GM19324 (cell line): ENCODE data around the gene BSN.

ENCODE experiments used
- ATAC-seq: cut with Tn5 transposase; IDR thresholded peaks from one replicate; pipeline ENCODE4 v1.9.1; 2021; ENCODE audit warnings: mild to moderate bottlenecking, moderate library complexity; ENCODE audit not compliant: unreplicated experiment, low FRiP score

The BSN gene

DNA sequence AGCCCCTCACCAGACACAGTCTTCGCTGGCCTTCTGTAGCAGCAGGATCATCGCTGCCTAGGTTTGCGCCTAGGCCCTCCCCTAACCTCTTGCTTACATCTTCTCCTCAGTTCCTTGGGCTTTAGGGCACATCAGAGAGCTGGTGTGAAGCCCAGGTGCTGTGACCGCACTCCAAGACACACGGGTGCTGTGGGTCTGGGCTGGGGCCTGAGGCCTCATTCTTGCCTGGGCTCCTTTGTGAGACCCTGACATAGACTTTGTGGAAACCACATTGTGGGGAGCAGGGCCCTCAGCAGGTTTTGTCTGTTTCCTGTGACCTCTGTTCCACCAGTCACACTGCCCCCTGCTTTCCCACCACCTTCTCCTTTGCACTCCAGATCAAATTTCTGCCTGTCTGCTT is 157.2 kb downstream of the BSN start:
- no peak for ATAC-seq

DNA sequence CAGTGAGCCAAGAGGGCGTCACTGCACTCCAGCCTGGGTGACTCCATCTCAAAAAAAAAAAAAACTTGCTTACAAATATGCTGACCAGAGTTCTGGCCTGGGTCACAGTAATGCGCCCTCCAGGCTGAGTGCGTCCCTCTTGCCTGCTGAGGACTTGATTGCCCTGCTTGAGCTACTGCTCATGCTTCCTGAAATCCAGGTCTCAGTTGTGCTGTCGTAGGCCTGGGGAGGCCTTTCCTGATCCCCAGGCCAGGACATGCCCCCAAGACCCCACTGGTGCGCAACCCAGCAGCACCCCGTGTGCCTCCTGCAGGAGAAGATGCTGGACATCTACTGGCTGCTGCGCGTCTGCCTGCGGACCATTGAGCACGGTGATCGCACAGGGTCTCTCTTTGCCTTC is 157.9 kb downstream of the BSN start:
- ATAC-seq, result no peak

DNA sequence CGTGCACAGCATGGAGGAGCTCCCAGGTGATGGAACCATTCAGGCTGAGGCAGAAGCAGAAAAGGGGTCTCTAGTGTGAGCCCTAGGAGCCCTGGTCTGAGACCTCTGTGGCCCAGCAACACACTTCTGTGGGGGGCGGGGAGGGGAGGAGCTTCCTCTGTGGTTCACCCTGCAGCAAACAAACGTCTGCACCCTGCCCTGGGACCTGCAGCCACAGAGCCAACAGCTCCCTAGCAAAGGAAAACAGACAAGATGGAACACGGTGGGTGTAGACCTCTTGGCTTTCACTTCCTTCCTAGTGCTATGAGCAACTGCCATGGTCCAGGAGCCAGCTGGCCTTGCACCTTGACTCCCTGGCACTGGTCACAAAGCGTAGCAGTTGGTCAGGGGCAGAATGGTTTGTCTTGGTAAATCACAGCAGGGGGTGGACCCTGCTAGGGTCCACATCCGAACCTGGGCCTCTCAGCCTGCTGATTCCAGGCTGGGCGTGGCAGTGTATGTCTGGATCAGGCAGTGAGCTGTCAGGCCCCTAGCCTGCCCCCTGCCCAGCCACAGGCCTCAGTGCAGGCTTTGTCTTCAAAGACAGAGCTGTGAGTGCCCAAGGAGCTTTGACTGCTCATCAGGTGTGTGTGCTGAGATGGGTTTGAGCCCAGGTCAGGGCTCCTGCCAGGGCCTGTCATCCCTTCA is 158.5 kb downstream of the BSN start:
- ATAC-seq, result no peak

DNA sequence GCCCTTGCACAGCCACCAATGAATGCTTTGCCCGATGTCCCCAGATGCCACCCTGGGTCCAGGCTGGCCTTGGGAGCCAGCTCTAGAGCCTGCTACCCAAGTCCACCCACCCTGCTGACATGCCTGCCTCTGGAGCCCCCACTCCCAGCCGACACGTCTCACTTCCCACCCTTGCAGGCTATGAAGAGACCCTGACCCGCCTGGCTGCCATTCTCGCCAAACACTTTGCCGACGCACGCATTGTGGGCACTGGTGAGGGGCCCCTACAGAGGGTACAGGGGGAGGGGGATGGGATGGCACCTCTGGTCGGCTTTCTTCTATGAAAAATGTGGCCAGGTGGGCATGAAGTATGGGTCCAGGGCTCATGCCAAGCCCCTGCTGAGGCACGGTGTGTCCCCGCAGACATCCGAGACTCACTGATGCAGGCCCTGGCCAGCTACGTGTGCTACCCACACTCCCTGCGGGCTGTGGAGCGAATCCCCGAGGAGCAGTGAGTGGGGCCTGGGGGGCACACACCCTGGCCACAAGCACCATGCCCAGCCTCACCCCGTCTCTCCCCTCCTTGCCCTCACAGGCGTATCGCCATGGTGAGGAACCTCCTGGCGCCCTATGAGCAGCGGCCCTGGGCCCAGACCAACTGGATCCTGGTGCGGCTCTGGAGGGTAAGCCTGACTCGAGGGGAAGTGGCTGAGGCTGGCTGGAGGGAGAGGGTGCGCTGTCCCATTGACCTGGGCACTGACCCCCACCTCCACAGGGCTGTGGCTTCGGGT is 159.2 kb downstream of the BSN start:
- no peak for ATAC-seq

DNA sequence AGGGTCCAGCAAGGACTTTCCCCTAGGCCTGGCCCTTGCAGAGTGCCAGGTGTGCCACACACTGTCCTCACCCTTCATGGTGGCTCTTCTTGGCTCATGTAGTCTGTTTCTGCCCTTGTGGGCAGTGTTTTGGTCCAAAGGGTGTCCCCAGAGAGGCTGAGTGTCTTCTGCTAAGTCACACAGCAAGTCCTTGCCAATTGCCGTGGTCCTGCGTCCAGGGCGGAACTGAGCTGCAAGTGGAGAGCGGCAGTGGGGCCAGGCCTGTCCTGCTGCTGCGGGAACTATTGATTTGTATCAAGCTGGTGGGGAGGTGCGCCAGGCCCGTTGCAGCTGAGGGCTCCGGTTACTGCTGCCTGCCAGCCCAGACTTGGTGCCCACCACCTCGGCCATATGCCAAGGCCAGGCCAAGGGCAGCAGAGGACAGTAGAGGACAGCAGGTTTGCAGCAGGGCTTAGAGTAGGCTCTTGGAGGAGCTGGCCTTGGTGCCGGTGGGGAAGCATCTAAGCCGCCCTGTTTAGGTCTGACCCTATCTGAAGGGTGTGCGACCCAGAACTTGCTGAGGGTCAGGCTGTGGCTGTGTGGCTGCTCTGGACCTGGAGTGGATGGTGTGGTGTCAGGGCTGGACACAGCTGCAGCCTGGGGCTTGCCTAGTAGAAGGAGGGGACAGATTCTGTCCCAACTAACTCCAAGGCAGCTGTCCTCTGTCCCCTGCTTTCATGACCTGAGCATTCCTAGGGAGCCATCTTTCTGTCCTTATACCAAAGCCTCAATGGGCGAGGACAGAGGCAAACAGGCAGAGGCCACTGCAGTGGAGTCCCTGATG is 160.7 kb downstream of the BSN start:
- ATAC-seq, result no peak

DNA sequence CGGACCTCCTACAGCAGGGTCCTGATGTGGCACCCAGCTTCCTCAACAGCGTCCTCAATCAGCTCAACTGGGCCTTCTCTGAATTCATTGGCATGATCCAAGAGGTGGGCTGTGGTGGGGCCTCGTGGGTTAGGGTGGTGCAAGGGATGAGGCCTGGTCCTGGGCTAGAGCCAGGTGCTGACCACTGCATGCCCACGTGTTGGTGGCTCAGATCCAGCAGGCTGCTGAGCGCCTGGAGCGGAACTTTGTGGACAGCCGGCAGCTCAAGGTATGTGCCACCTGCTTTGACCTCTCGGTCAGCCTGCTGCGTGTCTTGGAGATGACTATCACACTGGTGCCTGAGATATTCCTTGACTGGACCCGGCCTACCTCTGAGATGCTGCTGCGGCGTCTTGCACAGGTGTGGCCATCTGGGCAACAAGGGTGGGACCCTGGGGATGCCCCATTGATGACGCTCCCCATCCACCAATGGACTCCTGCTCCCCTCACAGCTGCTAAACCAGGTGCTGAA is 161.4 kb downstream of the BSN start:
- no peak for ATAC-seq

DNA sequence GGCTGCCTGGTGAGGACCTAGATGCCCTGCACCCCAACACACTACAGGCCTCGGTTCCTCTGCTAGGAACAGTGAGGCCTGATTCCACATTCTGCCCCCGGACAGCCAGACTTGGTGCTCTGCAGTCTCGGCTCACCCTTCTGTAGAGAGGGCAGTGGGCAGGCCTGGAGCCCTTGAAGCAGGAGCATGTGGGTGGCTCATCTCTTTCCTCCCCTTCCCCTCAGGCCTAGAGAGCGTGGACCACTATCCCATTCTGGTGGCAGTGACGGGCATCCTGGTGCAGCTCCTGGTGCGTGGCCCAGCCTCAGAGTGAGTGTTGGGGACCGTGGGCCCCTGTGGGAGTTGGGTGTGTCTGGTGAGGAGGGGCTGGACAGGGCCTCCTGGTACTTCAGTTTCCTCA is 161.9 kb downstream of the BSN start:
- no peak for ATAC-seq

DNA sequence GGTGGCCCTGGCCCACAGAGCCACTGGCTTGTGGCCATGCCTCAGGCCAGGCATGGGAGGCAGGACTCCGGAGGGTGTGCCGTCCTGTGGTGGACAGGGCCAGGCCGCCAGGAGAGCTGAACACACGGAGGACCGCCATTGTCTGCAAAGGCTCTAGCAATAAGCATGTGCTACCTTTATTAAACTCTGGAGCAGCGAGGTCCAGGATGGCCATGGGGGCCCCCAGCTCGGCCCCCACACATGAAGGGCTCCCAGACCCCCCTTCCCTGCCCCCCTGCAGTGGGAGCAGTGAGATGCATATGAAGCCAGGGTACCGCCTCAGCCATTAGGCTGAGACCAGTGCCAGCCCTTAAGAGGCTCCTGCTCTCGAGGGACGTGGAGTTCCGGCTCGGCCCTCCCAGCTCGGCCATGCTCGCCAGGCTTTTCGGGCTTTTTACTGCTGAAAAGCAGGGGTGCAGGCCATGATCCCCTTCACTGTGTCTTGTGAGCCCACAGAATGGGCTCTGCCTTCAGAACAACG is 162.5 kb downstream of the BSN start:
- ATAC-seq, result no peak

DNA sequence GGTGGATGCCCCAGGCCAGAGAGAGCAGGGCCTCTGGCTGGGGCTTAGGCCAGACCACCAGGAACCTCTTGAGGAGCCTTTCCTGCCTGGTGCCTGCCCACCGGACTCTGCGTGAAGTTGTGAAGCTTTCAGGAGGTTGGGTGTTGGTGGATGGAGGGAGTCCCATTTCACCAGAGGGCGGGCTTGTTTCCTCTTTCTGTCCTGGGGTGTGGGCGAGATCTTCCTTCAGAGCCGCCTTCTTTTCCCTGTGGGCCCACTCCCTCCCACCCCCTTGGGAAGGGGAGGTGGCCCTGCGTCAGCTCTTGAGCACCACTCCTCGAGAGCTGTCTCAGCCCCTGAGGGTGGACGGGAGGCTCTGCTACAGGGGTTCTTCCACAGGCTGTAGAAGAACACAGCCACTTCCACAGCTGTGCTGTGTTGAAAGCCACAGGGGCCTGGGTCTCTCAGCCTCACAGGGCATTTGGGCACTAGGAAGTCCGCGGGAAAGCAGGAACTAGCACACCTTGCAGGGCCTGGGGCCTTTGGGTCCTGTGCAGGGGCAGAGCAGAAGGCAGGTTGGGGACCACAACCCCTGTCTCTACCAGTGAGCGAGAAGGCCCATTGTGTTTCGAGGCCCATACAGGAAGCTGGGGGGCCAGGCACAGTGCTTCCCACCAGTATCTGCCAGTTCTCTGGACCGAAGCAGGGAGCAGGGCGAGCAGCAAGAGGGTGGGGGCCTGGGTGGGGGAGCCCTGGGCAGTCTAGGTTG is 163.1 kb downstream of the BSN start:
- no peak for ATAC-seq

DNA sequence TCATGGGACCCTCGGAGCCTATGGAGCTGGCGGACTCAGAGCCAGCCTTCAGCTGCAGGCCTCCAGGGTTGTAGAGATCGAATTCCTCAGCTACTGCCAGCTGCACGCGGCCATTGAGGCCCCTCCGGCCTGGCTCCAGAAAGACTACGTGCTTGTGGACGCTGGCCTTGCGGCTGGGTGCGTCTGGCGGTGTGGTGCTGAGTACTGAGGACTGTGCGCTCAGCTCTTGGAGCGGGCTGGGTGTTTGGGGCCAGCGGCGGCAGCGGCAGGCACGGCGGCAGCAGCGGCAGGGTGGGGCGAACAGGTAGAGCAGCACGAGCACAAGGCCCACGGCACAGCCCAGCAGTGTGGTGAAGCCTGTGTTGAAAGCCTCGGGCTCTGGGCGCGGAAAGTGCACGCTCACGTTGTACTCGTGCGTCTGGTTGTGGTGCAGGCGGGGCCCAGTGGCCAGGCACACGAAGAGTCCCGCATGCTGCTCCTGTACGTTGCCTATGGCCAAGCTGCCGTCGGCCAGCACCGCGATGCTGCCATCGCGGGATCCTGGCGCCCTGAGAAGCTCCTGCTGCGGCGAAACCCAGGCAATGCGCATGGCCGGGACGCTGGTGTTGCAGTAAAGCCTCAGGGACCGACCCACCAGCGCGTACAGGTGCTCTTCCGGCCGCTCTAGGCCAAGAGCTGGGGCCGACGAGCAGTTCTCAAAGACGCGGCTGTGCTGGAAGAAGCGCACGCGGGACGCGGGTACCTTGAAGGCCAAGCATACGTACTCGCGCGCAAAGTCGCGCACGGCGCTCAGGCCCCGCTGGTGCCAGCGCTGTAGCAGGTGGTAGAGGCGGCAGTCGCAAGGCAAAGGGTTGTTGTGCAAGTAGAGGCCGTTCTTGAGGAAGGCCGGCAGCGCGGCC is 163.9 kb downstream of the BSN start:
- ATAC-seq, result no peak

DNA sequence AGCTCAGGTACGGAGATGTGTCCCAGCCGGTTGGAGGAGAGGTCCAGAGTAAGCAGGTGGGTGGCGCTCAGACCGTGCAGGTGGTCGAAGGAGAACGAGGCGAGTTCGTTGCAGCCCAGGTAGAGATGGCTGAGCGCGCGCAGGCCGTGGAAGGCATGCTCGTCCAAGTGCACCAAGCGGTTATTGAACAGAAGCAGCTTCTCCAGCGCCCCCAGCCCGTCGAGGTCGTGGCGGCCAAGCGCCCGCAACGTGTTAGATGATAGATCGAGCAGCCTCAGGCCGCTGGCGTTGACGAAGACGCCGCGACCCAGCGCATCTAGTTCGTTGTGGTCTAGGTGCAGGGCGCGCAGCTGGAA is 164.6 kb downstream of the BSN start:
- ATAC-seq, result no peak

DNA sequence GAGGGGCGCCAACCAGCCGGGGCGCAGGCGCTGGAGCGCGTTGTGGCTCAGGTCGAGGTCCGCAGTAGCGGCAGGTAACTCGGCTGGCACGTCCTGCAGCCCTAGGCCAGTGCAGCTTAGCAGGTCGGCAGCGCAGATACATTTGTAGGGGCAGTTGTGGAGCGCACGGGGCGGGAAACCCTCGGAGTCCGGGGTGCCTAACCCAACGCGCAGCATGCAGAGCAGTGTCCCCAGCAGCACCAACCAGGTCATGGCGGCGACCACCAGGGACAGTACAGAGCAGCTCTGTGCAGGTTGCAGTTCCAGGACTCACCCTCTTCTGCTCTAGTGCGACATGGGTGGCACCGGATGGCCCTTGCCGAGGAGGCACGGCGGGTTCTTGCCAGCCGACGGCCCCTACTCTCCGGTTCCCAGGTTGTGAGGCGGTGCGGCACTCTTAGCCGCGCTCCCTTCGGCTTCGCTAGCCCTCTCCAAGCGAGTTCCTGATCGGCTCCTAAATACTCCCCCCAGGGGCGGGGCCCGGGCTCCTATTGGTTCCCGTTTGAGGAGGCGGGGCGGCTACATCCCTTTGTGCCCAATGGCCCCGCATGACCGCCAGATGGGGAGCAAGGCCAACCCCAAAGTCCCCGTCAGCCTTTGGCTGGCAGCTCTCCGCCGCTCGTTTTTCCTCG is 165.1 kb downstream of the BSN start, which contains the start of gene AMIGO3:
TSS of gene AMIGO3 (minus strand) at position 471 of the 671 bp plus-strand sequence. CDS start at position 252, 219 bp downstream.
- ATAC-seq, result peak; percentile 35
